Measurements from ENCODE around the gene KLF13. TPM values are rescaled to one million over a fixed set of nuclear protein-coding genes. Genes with fewer than 3 reads are reported as not detected.

KLF13 gene
- polyA plus RNA-seq, 1 donor (not counting 4 experiments of a cell fraction or from before 2014, with no cell fraction given), result 66.7 TPM

GRCh38 chr15:31300208-31300661, 26.4 kb upstream of the KLF13 start:
- Histone ChIP-seq H3K9me1 (ENCODE audit: control insufficient read depth, extremely low read depth, insufficient read depth, low read length) (no peaks in the 10 kb centered on the region), H3K27ac (ENCODE audit: control insufficient read depth, insufficient read depth, low read length) (no peak overlapping the region), H2AFZ (ENCODE audit: control insufficient read depth, low read length) (no peak overlapping the region), H3K4me1 (ENCODE audit: control insufficient read depth, extremely low read depth, insufficient read depth, low read length) (no peaks in the 10 kb centered on the region), H3K9ac (ENCODE audit: control insufficient read depth, extremely low read depth, insufficient read depth, low read length) (no peak overlapping the region), H3K9me3 (ENCODE audit: control insufficient read depth, low read depth, low read length) (no peaks in the 10 kb centered on the region), H3K27me3 (ENCODE audit: control insufficient read depth, extremely low read depth, insufficient read depth, low read length) (peaks cover 29% of the 10 kb centered on the region), H3K36me3 (ENCODE audit: control insufficient read depth in 2 of 2, extremely low read depth in 1 of 2, insufficient read depth in 2 of 2, low read length in 2 of 2) (no peaks in the 10 kb centered on the region), H4K20me1 (ENCODE audit: control insufficient read depth, extremely low read depth, insufficient read depth, low read length) (no peaks in the 10 kb centered on the region), H3K4me3 (ENCODE audit: control insufficient read depth in 2 of 3, extremely low read depth in 1 of 3, insufficient read depth in 2 of 3, low read depth in 1 of 3, low read length in 3 of 3) (no peak overlapping the region), H3K4me2 (ENCODE audit: control insufficient read depth, extremely low read depth, insufficient read depth, low read depth, low read length) (no peak overlapping the region), H3K79me2 (ENCODE audit: control insufficient read depth, insufficient read depth, low read length) (no peaks in the 10 kb centered on the region)
- dilution Hi-C loops (cut with MboI; ENCODE audit: extremely low pct_ligation_motif_present, low sequenced_read_pairs), result no loop called here
- FAIRE-seq (no peak), DNase-seq (ENCODE audit: low read depth, low spot score) (no peak)
- TF ChIP-seq, protein P1, sequence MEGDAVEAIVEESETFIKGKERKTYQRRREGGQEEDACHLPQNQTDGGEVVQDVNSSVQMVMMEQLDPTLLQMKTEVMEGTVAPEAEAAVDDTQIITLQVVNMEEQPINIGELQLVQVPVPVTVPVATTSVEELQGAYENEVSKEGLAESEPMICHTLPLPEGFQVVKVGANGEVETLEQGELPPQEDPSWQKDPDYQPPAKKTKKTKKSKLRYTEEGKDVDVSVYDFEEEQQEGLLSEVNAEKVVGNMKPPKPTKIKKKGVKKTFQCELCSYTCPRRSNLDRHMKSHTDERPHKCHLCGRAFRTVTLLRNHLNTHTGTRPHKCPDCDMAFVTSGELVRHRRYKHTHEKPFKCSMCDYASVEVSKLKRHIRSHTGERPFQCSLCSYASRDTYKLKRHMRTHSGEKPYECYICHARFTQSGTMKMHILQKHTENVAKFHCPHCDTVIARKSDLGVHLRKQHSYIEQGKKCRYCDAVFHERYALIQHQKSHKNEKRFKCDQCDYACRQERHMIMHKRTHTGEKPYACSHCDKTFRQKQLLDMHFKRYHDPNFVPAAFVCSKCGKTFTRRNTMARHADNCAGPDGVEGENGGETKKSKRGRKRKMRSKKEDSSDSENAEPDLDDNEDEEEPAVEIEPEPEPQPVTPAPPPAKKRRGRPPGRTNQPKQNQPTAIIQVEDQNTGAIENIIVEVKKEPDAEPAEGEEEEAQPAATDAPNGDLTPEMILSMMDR (optimal IDR thresholded peaks at IDR 0.05 in 1 of 3, IDR thresholded peaks at IDR 0.05 in 1 of 3, conservative IDR thresholded peaks at IDR 0.05 in 1 of 3; ENCODE audit: extremely low read depth in 1 of 3, insufficient read depth in 2 of 3, low read length in 3 of 3), result no peak
- no peak for TF ChIP-seq EZH2 (IDR thresholded peaks at IDR 0.05; ENCODE audit: low read length)

GRCh38 chr15:31300981-31301672, 25.5 kb upstream of the KLF13 start:
- dilution Hi-C loops (cut with MboI; ENCODE audit: extremely low pct_ligation_motif_present, low sequenced_read_pairs), result no loop called here
- H3K27ac ChIP-seq (ENCODE audit: control insufficient read depth, insufficient read depth, low read length), result no peak overlapping the region
- DNase-seq (ENCODE audit: low read depth, low spot score) (no peak), FAIRE-seq (no peak)
- TF ChIP-seq, protein P1 (optimal IDR thresholded peaks at IDR 0.05 in 1 of 3, IDR thresholded peaks at IDR 0.05 in 1 of 3, conservative IDR thresholded peaks at IDR 0.05 in 1 of 3; ENCODE audit: extremely low read depth in 1 of 3, insufficient read depth in 2 of 3, low read length in 3 of 3), result no peak
- no peak for TF ChIP-seq EZH2 (IDR thresholded peaks at IDR 0.05; ENCODE audit: low read length)
- H2AFZ ChIP-seq (ENCODE audit: control insufficient read depth, low read length), result no peak overlapping the region
- H3K79me2 ChIP-seq (ENCODE audit: control insufficient read depth, insufficient read depth, low read length), result no peaks in the 10 kb centered on the region
- H3K4me3 ChIP-seq (ENCODE audit: control insufficient read depth in 2 of 3, extremely low read depth in 1 of 3, insufficient read depth in 2 of 3, low read depth in 1 of 3, low read length in 3 of 3), result no peak overlapping the region
- peaks cover 24% of the 10 kb centered on the region for H3K27me3 ChIP-seq (ENCODE audit: control insufficient read depth, extremely low read depth, insufficient read depth, low read length)
- no peaks in the 10 kb centered on the region for H3K36me3 ChIP-seq (ENCODE audit: control insufficient read depth in 2 of 2, extremely low read depth in 1 of 2, insufficient read depth in 2 of 2, low read length in 2 of 2)
- H3K4me1 ChIP-seq (ENCODE audit: control insufficient read depth, extremely low read depth, insufficient read depth, low read length), result no peaks in the 10 kb centered on the region
- H3K9me3 ChIP-seq (ENCODE audit: control insufficient read depth, low read depth, low read length), result no peaks in the 10 kb centered on the region
- H3K9ac ChIP-seq (ENCODE audit: control insufficient read depth, extremely low read depth, insufficient read depth, low read length), result no peak overlapping the region
- H3K4me2 ChIP-seq (ENCODE audit: control insufficient read depth, extremely low read depth, insufficient read depth, low read depth, low read length), result no peak overlapping the region
- no peaks in the 10 kb centered on the region for H4K20me1 ChIP-seq (ENCODE audit: control insufficient read depth, extremely low read depth, insufficient read depth, low read length)
- H3K9me1 ChIP-seq (ENCODE audit: control insufficient read depth, extremely low read depth, insufficient read depth, low read length), result no peaks in the 10 kb centered on the region
